Testis (tissue), 3 donors: Measurements from ENCODE around the gene TOP1. TPM values are rescaled to one million over a fixed set of nuclear protein-coding genes. Genes with fewer than 3 reads are reported as not detected.

ENCODE experiments used
- DNase-seq: peaks from one replicate; pipeline ENCODE4 v3.0.0-alpha.2; 2019
- H3K27ac ChIP-seq, 2 donors: fragments of 200-600 bp; sonication (generic); one replicate each; pipeline ENCODE4 v1.5.1; 2019
- H3K27me3 ChIP-seq: fragments of 200-600 bp; sonication (generic); one replicate; pipeline ENCODE4 v1.5.1; 2019
- H3K36me3 ChIP-seq: fragments of 200-600 bp; sonication (generic); one replicate; pipeline ENCODE4 v1.5.1; 2017; ENCODE audit warnings: low read depth; ENCODE audit errors: missing control alignments
- H3K4me1 ChIP-seq: fragments of 200-600 bp; sonication (generic); one replicate; pipeline ENCODE4 v1.5.1; 2019
- H3K4me3 ChIP-seq, 2 donors: fragments of 200-600 bp; sonication (generic); one replicate each; pipeline ENCODE4 v1.5.1; 2017 to 2019
- H3K9me3 ChIP-seq: fragments of 200-600 bp; sonication (generic); one replicate; pipeline ENCODE4 v1.5.1; 2017
- CTCF ChIP-seq, 3 experiments: fragments of 450-650 bp in 2 of 3; fragments of 200-600 bp in 1 of 3; sonication (generic) in 1 of 3; IDR thresholded peaks; one replicate each; pipeline ENCODE4 v1.5.1; 2016 to 2019; ENCODE audit warnings: antibody characterized with exemption in 3 of 3, mild to moderate bottlenecking in 2 of 3, moderate library complexity in 1 of 3
- POLR2A ChIP-seq: fragments of 450-650 bp; IDR thresholded peaks from one replicate; pipeline ENCODE4 v1.6.1; 2017; ENCODE audit warnings: antibody characterized with exemption, mild to moderate bottlenecking, moderate library complexity
- WGBS, 2 donors: methylation state at CpG; one replicate each; pipeline ENCODE4 v1.1.5; 2018; 5-methylcytosine and 5-hydroxymethylcytosine counted together
- intact Hi-C: fragments of 100-400 bp; cut with DNase I; formaldehyde crosslinking; loops from one replicate; pipeline ENCODE4 v1.15.1; 2023; ENCODE audit warnings: low total_unique reads
- microRNA-seq, 2 donors: library from miRNA; unstranded; fragments of <30 nt; microRNA quantifications; one replicate each; pipeline ENCODE4, GENCODE V29; 2016; ENCODE audit warnings: borderline number of aligned reads in 2 of 2, borderline replicate concordance in 1 of 2
- polyA plus RNA-seq: library from polyadenylated mRNA; stranded (reverse); fragments of 350-450 nt; fragmentation: Illumina TruSeq; extraction: RNeasy Lipid Tissue Mini Kit (QIAGEN cat#74804); gene quantifications from one replicate; pipeline ENCODE4 v1.2.3, GENCODE V29; 2014; ENCODE audit warnings: low read depth, low replicate concordance; ENCODE audit not compliant: insufficient read depth
- small RNA-seq, 2 donors: library from RNA; depleted of rRNA; stranded (forward); fragments of <200 nt; gene quantifications; one replicate each; pipeline ENCODE3, GENCODE V24; 2016
- total RNA-seq, 2 donors: library from RNA; depleted of rRNA; stranded (reverse); fragments of >200 nt; gene quantifications; one replicate each; pipeline ENCODE4 v1.2.3, GENCODE V29; 2016

Gene TOP1
- total and polyA plus RNA-seq, 3 donors from 2014 or later = 12.1 to 36.6 (median 33.8) TPM

- Histone ChIP-seq H3K4me3 (no peak overlapping the region), H3K27me3 (no peaks in the 10 kb centered on the region), H3K27ac (peak overlapping the region; percentile 48 to 73), H3K9me3 (no peaks in the 10 kb centered on the region), H3K4me1 (peaks cover 34% of the 10 kb centered on the region), H3K36me3 (no peaks in the 10 kb centered on the region)
- DNase-seq = peak; percentile 88
- TF ChIP-seq POLR2A (no peak), CTCF (IDR thresholded peaks at IDR 0.05) (peak; percentile 87 to 95 (median 88))
- WGBS, 2 donors = 24 to 42% methylated on average over 7 to 9 of the region's 9 CpGs
- intact Hi-C loops = loop anchor here (10.0 kb wide), 2 partner anchors 62 to 162 kb away; no protein-coding TSS in a partner anchor
Observed at GRCh38 chr20:41173161-41173721, 144.6 kb downstream of the TOP1 start.

DNA sequence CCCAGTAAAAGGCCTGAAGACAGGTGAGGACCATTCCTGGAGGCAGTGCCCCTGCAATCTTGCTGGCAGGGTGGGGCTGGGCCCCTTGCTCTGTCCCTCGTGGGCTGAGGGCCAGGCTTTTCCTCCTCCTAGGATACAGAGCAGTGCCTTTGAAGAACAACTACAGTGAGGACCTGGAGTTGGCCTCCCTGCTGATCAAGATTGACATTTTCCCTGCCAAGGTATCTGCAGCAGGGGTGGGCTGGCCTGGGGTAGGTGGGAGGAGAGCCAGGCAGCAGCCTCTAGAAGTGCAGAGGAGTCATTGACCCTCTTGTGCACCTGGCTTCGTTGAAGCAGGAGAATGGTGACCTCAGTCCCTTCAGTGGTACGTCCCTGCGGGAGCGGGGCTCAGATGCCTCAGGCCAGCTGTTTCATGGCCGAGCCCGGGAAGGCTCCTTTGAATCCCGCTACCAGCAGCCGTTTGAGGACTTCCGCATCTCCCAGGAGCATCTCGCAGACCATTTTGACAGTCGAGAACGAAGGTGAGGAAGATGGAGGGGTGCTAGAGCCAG, 145.2 kb downstream of the TOP1 start:
- intact Hi-C loops = loop anchor here (10.0 kb wide), 2 partner anchors 61 to 161 kb away; no protein-coding TSS in a partner anchor
- no peaks in the 10 kb centered on the region for H3K9me3 ChIP-seq
- peak overlapping the region; percentile 48 to 73 for H3K27ac ChIP-seq
- TF ChIP-seq CTCF (IDR thresholded peaks at IDR 0.05) (no peak), POLR2A (no peak)
- no peaks in the 10 kb centered on the region for H3K36me3 ChIP-seq
- peaks cover 38% of the 10 kb centered on the region for H3K4me1 ChIP-seq
- WGBS, 2 donors = 84% methylated on average over 7 to 13 of the region's 13 CpGs
- H3K27me3 ChIP-seq = no peaks in the 10 kb centered on the region
- H3K4me3 ChIP-seq = no peak overlapping the region
- DNase-seq = peak; percentile 12

Small RNA genes within 50 kb of the gene (microRNA-seq; reads per million reads assigned to microRNA genes)
- 0 to 0.69 reads per million in 2 donors for gene MIR6871

Small RNA genes within 50 kb of the gene (small RNA-seq; reads per million reads assigned to genes)
- gene MIR6871 = 0 to 0.19 reads per million in 2 donors
- 0.09 to 0.18 reads per million in 2 donors for gene RNU2-52P

Other genes with a start within 250 kb of the TOP1 start
- 100 to 1,000 TPM; 184 to 186 TPM for gene PLCG1, start 108.7 kb downstream of the TOP1 start, total RNA-seq
- gene PLCG1, start 108.7 kb downstream of the TOP1 start, polyA plus RNA-seq = 118 TPM